GM21447 (cell line): ENCODE data around the gene BLTP1.
"Not testable (repeated sequence)": the region's sequence is repeated elsewhere in the genome, so short reads cannot be mapped to it uniquely, and the experiment has no call there.

ENCODE experiments used
- ATAC-seq: cut with Tn5 transposase; IDR thresholded peaks from one replicate; pipeline ENCODE4 v1.9.1; 2021; ENCODE audit not compliant: unreplicated experiment

BLTP1 gene, protein sequence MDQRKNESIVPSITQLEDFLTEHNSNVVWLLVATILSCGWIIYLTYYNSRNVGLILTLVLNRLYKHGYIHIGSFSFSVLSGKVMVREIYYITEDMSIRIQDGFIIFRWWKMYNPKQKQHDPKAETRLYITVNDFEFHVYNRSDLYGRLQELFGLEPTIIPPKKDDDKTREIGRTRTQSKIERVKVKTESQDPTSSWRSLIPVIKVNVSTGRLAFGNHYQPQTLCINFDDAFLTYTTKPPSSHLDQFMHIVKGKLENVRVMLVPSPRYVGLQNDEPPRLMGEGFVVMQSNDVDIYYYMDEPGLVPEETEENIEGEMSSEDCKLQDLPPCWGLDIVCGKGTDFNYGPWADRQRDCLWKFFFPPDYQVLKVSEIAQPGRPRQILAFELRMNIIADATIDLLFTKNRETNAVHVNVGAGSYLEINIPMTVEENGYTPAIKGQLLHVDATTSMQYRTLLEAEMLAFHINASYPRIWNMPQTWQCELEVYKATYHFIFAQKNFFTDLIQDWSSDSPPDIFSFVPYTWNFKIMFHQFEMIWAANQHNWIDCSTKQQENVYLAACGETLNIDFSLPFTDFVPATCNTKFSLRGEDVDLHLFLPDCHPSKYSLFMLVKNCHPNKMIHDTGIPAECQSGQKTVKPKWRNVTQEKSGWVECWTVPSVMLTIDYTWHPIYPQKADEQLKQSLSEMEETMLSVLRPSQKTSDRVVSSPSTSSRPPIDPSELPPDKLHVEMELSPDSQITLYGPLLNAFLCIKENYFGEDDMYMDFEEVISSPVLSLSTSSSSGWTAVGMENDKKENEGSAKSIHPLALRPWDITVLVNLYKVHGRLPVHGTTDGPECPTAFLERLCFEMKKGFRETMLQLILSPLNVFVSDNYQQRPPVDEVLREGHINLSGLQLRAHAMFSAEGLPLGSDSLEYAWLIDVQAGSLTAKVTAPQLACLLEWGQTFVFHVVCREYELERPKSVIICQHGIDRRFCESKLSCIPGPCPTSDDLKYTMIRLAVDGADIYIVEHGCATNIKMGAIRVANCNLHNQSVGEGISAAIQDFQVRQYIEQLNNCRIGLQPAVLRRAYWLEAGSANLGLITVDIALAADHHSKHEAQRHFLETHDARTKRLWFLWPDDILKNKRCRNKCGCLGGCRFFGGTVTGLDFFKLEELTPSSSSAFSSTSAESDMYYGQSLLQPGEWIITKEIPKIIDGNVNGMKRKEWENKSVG (N-terminal part only)

DNA sequence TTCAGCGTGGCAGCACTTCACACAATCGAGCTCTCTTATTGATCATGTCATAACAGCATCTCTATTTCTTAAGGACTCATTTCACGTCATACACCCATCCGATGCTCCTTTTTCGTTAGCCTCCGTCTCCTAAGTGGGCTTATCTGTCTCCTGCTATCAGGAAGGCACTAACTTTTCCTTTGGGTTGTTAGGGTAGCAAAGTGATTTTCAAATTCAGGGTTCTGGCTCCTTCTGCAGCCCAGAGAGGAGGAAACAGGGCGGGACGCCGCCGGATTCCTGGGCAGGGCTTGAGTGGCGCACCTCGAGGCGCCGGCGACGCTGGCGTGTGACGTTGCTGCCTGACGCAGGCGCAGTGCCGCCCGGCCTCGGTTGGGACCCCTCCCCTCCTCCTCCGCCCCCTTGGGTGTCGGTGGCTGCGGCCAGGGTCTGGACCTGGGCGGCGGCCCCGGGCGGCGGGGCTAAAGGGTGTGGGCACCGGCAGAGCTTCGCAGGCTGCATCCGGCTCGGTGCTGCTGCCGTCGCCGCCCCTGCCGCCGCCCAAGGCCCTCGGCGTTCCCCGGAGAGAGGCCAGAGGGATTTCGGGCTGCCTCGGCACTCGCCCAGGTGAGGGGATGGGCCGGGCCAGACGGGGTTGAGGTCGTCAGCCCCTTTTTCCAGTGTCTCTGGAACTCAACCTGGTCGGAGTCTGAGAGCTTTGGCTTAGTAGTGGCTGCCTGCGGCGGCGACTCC is at the start of gene BLTP1:
TSS of gene BLTP1 (plus strand) at position 350 of the 729 bp plus-strand sequence. CDS start 18,317 bp downstream, outside the sequence.
- ATAC-seq, result peak; percentile 91

DNA sequence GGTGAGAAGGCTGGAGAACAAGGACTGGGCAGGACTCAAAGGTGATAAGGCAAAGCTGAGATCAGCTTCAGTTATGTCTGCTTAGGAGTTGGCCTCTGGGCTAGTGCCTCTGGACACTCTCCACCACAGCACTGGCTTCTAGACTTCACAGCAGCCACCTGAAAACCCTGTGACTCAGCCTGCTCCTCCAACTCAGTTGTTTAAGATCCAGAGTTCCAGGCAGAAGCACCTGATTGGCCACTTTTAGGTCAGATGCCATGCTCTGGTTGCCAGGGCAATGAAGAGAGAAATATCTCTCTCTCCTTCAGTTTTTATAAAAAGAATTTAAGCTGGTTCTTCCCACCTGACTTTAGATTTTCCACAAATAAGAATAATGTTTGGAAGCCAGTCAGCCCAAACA is 47.9 kb upstream of the BLTP1 start:
- ATAC-seq, result no peak

DNA sequence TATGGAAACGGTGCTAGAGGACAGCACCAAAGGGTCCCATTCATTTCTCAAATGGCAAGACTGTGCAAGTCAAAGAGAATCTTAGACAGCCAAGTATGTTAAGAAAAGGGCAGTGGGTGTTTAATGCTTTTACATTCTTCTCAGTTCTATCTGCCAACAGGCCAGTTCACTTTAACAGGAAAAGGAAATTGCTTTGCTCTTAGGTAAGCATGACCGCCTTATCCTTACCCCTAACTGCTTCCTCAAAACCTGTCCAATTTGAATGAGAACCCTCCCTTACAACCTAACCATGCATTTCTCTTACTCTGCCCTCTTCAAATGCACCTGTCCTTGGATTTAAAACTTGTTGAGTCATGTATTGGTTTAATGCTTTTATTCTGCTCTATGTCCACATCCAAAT is 44.5 kb upstream of the BLTP1 start:
- no peak for ATAC-seq

DNA sequence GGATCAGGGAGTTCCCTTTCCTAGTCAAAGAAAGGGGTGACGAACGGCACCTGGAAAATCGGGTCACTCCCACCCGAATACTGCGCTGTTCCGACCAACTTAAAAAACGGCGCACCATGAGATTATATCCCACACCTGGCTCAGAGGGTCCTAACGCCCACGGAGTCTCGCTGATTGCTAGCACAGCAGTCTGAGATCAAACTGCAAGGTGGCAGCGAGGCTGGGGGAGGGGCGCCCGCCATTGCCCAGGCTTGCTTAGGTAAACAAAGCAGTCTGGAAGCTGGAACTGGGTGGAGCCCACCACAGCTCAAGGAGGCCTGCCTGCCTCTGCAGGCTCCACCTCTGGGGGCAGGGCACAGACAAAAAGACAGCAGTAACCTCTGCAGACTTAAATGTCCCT is 41.8 kb upstream of the BLTP1 start:
- not testable (repeated sequence) for ATAC-seq

DNA sequence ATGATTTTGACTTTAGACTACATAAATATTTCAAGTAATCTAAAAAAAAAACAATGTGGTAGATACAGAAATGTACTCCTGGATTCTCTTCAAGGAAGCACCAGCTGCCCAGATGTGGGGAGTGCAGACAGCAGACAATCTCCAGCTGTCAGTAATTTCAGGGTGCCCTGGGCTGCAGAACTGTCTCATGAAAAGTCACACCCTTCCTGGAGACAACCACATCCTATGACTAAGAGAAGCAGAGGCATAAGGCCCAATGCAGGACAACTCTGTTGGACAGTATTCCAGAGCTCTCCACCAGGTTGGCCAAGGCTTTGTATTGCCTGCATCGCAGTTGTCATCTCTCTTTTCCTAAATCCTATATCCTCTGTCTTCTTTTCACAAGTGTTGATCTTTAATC is 34.4 kb upstream of the BLTP1 start:
- no peak for ATAC-seq

DNA sequence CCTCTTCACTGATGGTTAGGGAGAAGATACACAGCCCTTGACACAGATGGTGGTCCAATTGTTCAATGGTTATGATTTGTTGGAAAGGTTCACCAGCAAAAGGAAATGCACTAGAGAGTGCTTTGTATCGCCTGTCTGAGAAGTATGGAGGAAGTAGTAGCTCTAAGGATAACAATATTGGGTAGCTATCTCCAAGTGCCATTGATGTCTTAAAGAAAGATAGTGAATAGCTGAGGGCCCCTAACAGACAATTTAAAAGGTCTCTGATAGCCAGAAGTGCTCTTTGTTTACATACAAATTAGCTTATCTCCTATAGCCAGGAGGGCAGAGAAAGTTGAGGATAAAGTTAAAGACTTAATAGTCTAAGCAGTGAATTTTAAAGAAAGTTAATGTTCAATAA is 33.9 kb upstream of the BLTP1 start:
- no peak for ATAC-seq

DNA sequence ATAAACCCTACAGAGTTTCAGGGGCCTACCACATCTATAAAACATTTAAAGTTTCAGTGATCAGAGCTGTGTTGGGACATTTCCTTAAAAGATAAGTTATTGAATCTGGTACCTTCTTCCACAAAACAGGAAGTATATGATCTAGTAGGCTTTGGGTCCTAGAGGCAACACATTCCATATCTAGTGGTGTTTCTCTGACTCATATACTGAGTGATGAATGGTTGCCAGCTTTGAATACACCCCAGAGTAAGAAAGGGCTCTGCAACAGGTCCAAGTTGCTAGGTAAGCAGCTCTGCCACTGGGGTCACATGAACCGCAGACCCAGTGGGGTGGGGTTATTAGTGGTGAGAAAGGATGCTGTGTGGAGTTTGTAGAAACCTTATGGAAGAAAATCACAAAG is 32.4 kb upstream of the BLTP1 start:
- no peak for ATAC-seq

DNA sequence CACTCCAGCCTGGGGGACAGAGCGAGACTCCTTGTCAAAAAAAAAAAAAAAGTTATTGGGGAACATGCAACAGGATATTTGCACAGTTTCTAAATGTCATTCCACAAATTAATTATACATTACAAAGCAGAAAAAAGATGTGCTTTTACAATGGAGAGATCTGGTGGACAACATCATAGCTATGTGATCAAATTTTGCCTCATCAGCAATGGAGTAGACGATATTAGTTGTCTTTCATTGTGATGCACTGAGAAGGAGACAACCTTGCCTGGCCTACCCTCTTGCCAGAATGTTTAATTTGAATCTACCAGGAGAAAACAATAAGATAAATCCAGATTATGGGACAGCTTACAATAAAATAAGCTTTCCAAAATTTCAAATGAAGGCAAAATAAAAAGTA is 30.5 kb upstream of the BLTP1 start:
- no peak for ATAC-seq

DNA sequence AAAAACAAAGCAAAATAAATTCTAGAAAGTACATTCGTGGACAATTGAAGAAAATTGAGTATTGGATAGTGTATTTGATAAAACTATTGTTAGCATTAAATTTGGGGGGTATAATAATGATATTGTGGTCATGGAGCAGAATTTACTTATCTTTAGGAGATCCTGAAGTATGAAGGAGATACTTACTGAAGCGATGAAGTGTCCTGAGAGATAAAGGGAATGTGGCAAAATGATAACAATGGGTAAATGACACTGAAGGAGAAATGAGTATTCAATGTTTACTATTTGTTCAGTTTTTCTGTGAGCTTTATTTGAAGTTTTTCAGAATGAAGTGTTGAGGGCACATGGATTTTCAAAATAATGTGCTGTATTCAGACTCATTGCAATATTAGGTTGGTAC is 30.0 kb upstream of the BLTP1 start:
- ATAC-seq, result no peak

DNA sequence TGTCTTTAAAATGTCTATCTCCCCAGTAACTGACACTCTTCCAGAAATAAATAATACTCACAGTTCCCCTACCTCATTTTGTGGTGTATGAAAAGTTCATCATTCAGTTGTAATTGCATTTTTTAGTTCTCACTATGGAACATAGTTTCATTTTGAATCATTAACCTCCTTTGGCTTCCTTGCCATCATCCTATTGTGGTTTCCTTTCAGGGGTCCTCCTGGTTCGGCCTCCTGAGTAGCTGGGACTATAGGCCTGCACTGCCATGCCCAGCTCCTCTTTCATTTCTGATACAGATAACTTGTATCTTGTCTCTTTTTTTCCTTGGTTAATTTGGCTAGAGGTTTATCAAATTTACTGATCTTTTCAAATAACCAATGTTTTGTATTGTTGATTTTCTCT is 23.1 kb upstream of the BLTP1 start:
- ATAC-seq, result no peak

DNA sequence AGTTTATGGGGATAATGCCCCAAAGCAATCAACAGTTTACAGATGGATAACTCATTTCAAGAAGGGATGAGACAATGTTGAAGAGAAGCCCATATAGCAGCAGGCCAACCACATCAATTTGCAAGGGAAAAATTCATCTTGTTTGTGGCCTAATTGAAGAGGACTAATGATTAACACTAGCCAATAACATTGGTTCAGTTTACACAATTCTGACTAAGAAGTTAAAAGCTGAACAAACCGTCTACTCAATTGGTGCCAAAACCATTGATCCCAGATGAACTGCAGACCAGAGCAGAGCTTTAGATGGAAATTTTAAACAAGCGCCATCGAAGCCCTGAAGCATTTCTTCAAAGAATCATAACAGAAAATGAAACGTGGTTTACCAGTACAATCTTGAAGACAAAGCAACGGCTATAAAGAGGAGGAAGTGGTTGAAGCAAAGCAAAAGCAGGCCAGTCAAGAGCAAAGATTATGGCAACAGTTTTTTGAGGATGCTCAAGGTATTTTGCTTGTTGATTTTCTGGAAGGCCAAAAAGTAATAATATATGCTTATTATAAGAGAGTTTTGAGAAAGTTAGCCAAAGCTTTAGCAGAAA is 20.5 kb upstream of the BLTP1 start:
- ATAC-seq, result peak; percentile 69

DNA sequence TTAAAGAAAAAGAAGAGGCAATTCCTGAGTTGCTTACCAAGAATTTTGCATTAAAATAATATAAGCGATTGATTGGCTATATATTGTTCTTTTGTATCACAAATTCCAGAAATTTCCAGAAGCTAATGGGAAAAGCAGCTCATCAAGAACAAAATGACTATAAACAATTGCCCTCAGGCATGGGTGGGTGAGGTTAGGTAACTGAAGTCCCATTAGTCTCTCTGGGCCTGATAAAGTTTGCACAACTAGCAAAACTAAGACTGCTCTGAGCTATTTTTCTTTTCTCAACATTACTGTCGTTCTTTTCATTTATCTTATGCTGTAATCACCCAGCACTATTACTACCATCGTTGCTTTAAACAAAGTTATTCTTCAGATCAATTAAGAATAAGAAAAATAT is 19.2 kb upstream of the BLTP1 start:
- no peak for ATAC-seq

DNA sequence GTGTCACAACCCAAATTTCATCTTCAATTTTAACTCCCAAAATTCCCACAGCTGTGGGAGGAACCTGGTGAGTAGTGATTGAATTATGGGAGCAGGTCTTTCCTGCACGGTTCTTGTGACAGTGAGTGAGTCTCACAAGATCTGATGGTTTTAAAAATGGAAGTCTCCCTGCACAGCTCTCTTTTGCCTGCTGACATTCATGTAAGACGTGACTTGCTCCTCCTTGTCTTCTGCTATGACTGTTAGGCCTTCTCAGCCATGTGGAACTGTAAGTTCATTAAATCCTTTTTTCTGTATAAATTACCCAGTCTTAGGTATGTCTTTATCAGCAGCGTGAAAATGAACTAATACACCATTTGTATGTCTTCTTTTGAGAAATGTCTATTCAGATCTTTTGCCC is 13.0 kb upstream of the BLTP1 start:
- ATAC-seq, result no peak

DNA sequence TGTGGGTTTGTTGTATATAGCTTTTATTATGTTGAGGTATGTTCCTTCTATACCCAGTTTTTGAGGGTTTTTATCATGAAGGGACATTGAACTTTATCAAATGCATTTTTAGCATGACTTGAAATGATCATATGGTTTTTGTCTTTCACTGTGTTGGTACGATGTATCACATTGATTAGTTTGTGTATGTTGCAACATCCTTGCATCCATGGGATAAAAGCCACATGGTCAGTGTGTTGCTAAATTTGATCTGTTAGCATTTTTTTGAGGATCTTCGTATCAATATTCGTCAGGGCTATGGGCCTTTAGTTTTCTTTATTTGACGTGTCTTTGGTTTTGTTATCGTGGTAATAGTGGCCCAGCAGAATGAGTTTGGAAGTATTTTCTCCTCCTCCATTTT is 11.3 kb upstream of the BLTP1 start:
- ATAC-seq, result no peak

DNA sequence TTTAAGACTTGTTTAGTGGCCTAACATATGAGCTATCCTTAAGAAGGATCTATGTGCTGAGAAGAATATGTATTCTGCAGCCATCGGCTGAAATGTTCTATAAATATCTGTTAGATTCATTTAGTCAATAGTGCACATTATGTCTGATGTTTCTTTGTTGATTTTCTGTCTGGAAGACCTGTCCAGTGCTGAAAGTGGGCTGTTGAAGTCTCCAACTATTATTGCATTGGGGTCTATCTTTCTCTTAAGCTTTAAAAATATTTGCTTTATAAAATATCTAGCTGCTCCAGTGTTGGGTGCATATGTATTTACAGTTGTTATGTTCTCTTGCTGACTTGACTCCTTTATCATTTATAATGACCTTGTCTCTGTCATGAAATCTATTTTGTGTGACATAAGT is 9.4 kb upstream of the BLTP1 start:
- no peak for ATAC-seq

DNA sequence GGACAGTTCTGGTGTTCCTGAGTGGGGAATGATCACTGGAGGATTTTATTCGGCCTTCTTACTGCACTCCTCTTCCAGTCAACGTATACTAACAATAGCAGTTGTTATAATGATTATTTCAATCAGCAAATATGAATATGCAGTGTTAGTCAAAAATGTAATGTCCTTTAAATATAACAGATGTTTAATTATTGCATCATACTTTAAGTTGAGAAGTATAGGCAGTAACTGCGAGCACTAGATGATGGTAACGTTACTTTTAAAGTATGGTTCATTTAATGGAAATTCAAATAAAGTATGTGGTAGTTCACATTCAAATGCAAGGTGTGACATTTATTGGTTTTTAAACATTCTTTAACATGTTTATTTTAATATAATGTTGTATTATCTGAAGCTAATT is 5.5 kb upstream of the BLTP1 start:
- no peak for ATAC-seq

DNA sequence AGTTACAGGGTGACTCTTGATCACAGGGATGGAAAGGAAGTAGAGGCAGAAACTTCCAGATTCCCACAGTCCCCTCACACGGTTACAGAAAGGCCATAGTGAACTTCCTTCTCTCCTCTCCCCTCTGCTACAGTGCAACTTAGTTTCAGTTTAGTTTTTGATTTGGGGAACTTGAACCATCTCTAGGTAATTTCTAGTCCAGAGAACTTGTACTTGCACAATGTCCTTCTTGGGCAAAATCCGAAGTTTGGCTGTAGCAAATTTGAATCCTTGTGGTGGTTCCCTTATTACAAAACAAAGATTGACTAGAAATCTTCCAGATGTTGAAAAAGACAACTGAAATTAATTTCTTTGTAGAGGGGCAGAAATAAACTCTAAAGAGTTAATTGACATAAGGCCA is 1.2 kb upstream of the BLTP1 start:
- no peak for ATAC-seq

DNA sequence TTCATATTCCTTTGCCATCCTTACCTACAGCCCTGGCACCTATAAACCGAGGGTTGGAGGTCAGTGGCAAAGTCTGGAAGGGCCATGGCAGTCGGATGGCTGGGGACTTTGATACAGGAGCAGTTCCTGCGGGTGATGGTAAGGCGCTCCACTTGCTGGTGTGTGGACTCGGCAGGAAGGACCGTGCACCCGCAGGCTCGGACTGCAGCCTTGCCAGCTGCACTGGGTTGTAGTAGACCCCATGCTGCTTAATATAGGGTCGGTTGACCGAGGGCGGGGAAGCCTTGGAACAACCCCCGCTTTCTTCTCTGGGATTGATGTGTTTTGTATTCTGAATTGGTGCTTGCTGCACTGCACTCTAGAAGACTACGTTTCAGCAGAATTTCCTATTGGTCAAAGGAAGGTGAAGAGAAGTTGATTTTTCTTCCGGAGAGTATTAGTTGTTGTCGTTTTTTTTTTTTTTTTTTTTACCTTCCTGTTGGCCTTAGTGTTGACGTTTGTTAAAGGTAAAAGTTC is 638 bp downstream of the BLTP1 start:
- peak; percentile 51 for ATAC-seq

DNA sequence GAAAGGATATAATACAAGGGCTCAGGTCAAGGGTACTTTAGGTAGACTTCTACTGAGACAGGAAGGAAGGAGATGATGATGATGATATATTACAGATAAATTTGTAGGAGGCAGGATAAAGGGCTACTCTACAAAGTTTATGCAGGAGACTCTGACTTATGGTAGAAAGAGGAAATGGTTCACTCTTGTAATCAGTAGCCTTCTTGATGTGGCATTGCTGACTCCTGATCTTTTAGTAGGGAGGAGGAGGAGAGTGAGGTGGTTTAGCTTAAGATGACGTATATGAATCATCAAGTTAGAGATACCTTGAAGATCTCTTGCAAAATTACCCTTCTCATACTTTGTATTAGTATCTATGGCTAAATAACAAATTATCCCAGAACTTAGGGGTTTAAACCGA is 4.7 kb downstream of the BLTP1 start:
- no peak for ATAC-seq

DNA sequence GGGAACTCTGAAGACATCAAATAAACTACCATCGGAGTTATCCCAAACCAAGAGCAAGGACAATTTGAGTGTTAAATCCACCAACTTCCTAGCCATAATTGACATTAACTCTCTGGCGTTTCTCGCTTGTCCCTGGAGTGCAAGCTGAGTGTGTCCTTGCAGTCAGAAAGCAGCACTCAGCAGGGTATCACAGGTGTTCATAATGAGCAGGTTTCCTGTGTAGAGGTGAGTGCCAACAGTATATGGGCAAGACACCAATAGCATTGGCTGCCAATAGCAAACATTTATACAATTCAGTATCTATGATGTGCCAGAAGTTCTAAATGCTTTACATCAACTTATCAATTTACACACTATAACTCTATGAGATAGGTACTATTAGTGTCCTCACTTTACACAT is 11.2 kb downstream of the BLTP1 start:
- ATAC-seq, result no peak
